ENCODE results near the gene SUGCT.

The SUGCT gene

DNA sequence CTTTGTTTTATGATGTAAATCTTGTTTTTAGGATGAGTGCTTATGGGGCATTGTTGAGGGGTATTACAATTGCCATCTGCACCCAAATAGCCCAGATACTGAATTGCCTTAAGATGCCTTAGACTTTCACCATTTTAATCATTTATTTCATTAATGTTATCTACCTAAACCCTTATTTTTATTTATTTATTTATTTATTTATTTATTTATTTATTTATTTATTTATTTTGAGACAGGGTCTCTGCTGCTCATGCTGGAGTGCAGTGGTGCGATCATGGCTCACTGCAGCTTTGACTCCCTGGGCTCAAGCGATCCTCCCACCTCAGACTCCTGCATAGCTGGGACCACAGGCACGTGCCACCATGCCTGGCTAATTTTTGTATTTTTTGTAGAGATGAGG lies 560.2 kb downstream of the SUGCT start:
- DNase-seq: no peak

DNA sequence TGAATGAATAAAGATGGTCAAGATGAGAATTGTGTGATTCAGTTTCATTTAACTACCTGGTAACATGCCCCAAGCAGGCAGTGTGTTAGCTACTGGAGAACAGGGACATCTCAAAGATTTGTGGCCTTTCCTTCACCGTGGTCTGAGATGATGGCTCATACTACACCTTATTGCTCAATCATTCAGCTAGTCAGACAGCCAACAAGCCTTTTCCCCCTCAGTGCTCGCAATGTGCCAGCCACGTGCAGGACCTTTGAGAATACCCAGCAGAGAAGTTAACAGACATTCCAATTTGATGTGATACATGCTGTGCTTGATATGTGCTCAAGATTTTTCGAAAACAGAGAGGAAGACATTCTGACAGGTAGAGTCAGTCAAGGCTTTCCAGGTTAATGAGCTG lies 562.8 kb downstream of the SUGCT start:
- DNase-seq: no peak

DNA sequence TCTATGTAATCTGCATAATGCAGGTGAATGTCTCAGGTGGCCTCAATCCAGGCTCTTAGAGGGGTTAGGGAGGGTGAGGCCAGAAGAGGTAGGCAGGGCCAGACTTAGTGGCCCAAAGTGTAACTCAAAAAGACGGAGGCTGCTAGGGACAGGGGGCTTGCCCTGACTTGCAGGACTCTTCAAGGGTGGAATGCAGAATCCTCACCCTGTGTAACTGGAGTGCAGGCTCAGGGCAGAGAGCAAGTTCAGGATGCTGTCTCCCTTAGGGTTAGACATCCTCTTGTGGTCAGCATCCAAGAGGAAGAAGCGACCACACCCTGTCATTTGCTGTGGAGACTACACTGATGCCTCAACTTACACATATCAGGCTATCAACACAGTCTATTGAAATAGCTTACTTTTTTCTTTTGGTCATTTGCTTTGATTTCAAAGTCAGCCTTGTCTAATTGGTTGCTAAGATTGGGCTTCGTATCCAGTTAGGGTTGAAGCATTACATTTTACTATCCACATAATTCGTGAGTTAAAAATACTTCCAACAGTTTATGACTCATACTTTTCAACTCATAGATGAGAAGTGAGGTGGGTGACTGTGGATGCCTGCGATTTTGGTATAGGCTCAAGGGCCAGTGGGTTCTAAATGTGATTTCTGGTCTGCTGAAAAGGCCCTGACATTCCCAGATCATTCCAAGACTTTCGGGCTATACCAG lies 563.6 kb downstream of the SUGCT start:
- peak; percentile 45 for DNase-seq

DNA sequence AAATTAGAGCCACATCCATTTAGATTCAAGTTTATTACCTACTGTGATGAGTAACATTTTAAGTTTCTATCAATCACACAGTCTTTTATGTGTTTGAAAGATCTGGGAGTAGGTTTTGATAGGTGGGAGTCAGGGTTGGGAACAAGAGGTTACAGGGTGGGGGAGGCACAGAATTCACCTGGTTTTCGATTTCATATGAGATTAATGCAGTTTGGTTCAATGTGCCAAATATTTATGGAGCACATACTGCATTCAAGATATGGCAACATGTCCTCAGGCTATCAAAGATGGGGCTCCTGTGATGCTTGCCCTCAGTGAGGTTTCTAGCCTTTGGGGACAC lies 564.1 kb downstream of the SUGCT start:
- no peak for DNase-seq

DNA sequence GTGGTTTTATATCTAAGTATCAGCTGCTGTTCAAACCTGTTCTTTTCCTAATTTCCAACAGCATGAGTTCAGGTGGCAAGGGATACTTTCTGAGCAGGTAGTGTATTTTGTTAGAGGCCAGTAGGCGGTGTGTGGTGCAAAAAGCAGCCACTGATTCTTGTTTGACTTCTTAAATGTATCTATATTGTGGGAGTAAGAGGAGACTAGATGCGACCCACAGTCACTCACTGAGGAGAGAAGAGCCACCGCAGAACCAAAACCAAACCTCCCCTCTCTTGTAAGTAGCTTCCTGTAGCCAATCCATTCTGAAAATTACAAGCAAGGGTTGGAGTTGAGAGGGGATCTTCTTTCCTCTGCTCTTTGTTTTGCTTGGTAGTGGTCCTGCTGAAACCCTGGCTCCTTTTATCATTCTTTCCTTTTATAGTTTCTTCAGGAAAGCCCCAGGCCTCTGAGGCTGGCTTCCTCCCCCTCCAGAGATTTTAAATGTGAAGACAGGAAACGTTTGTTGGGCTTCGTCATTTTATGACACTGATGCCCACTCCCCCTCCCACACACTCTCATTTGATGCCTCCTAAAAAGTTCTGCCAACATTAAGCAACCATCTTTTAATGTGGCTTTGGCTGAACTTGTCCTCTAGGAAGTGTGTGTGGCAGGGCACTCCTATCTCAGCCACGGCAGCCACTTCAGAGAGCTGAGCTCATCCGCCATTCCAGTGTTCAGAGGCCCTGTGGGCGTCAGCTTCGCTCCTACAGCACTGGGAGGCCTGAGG lies 566.0 kb downstream of the SUGCT start:
- DNase-seq: peak; percentile 65

DNA sequence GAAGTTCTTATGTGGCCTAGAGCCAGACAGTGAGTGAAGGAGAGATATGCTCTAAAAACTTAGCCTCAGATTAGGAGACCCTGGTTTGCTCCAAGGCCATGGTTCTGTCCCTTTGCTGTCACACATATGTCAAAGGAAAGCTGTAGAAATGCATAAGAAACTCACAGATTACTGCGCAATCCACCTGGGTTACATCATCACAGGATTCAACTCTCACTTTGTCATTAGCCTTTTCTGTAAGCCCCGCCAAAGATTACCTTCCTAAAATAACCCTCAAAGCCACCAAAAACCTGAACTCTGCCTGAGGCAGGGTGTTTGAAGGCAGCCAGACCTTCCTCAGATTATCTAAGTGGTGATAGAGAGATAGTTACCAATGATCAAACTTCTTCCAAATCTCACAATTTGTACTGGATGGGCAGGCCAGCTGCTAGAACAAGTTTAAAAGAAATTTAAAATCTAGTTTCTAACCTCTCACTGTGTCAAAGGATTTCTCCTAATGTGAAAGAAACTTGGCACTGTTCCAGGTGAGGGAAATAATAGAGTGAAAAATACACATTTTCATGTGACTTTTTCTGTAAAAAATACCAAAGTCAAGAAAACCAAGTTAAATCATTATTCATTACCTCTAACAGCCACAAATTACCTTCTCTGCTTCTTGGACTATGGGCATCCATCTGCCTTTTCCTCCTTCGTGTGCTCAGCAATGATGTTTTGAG lies 567.2 kb downstream of the SUGCT start:
- DNase-seq: no peak

DNA sequence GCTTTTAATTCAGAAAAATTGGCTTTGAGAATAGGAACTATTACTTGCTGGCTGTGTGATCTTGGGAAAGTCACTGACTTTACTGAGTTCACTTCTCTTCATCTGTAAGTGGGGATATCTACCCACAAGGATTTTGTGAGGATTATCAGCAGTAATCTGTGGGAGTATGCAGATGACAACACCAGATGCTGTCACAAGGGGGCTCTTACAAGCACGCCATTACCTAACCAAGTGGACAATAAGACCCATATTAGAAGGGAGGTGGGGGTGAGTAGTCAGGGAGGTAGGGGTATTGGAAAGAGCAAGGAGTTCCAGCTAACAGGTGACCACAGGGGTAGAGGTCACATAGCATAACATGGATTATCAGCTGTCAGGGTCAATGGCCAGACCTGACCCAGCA lies 569.4 kb downstream of the SUGCT start:
- DNase-seq: no peak

DNA sequence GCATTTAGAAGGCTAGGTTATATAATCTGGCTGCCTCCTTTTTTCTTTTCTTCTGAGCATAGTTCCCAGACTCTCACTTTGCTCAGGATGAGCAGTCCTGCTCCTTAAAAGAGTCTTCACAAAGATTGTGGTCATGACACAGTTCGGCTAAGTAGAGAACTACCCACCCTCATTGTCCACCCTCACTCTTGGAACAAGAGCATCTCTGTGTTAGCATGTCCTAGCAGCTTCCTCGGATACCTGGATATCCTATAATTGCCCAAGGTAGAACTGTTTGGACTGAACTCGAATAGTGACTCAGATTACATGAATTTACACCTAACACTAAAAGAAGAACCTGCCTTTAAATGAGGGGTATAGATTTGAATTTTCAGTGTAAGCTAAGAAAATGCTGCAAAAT lies 572.0 kb downstream of the SUGCT start:
- no peak for DNase-seq

DNA sequence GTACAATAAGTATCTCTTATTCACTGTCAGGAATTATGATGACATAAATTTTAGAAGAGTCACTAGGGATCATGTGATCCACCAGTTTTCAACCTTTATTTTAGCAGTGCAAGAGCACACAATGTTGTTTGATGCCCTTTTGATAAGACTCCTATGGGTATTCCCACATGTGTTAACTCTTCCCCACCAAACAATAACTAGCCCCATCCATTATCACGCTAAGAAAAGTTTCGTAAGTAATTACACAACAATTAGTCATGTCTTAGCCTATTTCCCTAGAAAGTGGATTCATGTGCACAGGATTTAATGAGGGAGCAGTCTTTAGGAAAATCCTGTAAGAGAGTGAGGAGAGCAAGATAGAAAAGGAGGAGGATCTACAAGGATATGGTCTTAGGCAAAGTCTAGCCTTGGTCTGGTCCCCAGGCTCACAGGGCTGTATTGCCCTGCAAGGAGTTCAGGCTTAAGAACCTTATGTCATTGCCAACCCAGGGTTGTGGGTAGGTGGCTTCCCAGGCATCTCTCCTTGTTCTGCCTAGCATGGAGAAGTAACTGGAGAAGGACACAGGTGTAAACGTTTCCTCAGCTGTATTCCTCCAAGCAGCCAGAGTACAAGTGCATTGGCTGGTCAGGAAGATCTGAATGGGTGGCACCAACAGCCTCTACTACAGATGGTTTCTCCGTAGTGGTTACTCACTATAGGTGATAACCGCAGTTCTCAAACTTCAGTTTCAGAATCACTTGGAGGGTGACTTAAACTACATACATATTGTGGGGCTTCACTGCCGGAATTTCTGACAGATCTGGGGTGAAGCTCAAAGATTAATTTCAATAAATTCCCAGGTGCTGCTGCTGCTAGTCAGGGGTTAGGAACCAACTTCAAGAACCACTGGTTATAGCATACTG lies 574.5 kb downstream of the SUGCT start:
- no peak for DNase-seq

DNA sequence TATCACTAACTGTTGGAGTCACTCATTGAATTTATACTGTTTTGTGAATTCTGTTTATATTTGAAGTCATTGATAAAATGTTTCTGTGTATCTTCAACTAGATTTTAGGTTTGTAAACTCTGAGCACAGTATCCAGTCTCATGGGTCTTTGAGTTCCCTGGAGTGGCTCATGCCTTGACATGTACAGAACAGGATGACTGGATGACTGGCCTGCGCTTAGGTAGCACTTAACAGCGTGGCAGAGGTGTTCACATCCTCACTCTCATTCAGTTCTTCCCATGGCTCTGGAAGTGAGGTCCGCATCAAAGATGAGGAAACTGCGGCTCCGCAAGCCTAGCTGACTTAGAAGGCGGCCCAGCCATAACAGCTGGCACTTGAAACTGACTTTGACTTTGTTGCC lies 576.9 kb downstream of the SUGCT start:
- DNase-seq: no peak

DNA sequence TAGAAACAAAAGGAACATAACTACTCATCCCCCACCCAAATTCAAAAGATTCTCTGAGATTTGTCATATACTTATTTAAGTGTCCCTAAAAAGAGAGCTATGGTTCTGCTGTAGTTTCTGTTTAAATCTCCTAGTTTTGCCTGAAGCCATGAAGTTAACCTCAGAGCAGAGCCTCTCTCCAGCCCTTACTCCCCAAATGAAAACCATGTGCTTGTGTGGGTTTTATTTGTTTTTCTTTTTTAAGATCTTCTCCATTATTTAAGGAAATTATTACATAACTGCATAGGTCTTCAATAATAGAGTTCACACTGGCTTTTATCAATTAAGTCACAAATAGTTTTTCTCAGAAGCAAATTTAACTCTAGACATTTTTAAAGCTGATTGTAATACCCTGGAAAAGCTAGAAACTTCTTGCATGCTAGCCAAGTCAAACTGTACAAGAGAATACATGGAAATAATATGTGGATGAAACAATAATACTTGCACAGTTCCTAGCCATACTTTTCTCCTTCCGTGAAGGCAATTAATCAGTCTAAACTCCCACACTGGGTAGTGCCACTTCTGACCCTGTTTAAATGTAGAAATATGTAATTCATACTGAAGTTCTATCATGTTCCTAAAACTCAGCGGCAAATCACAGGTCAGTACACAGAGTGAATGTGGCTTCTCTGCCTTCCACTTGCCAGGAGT lies 579.7 kb downstream of the SUGCT start:
- DNase-seq: peak; percentile 54

DNA sequence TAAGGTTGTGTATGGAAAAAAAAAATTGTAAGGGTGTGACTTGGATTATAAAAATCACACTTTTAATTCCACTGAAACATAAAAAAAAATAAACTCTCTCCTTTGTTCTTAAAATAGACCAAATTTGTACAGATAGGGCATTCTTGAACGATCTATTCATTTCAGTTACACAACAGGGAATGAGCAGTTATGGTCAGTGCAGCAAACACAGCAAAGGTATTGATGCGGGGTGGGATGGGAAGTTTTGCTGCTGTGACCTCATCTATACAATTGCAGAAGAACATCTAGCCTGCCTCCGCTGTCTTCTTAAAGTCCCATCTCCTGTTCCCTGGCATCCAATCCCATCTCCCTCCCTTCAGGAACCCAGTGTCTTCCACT lies 580.2 kb downstream of the SUGCT start:
- DNase-seq: no peak

DNA sequence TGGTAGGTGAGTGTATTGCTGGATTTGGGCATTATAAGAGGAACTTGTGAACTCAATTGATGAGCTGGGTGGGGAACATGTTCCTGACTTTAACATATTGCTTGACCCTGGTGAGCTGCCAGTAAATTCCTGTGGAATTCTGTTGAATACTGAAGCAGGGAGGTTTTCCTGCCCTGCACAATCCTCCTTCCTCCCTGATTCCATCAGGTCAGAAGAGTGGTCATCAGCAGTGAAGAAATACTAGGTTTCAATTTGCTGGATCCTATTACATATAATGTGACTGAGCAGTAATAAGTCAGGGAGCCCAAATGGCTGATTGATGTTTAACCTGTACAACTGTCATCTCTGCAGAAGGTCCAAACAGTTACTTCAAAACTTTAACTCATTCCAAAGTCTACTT lies 581.2 kb downstream of the SUGCT start:
- peak; percentile 50 for DNase-seq

DNA sequence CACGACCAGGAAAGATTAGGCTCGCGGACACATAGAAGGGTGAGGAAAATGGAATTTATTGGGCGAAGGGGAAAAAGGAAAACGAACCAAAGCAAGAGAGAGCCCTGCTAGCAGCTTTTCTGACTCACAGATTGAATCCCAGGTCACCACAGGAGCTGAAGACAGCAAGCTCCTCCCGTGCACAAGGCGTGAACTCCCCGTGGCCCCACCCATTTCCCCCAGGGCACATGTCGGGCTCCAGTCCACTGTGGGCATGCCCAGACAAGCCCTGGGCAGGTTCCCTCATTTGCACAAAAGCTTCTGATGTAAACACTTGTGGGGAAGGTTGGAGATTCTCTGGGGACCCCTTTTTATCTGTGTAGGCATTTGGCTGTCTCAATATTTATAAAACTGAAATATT lies 582.4 kb downstream of the SUGCT start:
- peak; percentile 84 for DNase-seq

DNA sequence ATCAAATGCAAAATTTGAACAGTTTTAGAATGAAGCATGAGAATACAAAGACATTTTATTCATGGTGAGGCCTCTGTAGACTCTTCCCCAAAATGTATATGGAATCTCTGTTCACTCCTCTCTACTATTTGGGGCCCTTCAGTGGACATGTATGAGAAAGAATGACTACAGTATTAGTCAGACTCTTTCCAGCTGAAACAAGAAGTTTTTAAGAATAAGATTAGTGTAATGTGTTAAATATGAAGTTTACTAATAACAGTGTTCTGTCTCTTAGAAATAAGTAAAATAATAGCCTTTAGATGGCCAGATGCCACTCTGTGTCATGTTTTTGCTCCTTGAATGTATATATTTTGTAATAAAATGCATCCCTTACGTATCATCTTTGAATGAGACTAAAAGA lies 585.6 kb downstream of the SUGCT start:
- DNase-seq: peak; percentile 79

DNA sequence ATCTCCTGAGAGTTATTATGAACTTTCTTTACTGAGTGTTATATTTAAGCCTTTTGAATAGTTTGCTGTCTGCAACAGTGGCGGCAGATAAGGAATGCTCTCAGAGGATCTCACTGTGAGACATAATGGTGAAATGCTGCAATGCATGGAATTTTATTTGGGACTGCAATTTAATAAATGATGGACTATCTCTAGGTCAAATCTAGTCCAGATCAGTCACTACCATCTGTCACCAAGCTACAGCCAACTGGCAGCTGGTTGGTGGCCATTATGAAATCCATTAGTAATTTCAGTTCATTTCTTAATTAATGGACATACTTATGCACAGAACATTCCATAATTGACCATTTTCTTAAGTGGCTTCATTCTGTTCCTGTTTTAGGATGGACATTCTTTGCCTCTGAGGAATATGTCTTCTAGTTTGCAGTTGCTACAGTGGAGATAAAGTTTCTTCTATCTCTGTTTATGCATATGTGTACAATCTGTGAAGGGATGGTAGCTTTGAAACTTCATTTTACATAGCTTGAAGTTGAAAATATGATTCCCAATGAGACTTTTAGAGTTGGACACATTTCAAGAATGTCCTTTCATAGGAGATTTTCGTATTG lies 586.6 kb downstream of the SUGCT start:
- peak; percentile 85 for DNase-seq

DNA sequence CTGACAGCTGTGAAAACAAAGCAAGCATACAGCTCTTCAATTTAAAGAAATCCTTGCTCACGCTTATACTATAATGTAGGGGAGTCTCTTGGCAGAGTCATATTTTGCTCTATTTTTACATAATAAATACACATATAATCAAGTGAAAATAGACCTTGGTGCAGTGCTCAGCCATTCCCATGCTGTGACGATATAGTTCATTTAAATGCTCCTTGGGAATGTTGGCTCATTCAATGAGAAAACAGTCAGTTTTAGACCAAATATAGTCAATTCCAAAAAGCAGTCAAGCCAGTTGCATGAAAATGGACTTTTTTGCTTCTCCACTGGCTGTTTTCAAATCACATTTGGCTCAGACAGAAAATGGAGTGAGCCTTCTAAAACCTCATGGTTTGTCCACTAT lies 587.4 kb downstream of the SUGCT start:
- peak; percentile 56 for DNase-seq

DNA sequence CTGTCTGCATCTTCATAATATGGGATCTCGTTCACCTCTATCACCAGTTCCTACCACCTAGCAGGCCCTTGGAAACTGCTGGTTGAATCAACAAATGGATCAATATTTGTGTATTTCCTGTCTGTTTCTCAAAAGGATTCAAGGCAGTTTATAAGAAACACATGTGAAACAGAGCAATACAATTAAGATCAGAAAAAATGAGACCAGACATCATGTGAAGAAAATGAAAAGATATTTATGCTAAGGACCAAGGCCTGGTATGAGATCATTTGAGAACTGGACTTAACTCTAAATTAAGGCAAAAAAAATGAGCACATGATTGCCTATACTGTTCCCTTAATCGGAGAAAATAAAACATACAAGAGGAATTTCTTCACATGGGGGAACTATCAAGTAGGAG lies 589.0 kb downstream of the SUGCT start:
- DNase-seq: no peak

DNA sequence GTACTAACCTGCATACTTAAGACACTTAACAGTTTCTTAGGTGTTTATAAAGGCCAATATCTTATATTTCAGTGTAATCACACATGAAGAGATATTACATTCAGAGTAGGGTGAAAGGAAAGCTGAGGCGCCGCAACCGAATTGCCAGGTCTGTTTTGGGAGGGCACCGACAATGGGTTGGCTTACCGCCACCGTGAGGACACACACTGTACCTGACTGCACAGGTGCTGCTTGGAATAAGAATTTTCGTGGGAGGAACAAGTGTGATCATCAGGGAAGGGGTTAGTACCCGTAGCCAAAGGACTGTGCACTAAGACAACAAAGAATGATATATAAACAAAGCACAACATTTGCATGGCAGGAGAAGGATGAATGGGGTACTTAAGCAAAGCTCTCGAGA lies 591.8 kb downstream of the SUGCT start:
- no peak for DNase-seq

DNA sequence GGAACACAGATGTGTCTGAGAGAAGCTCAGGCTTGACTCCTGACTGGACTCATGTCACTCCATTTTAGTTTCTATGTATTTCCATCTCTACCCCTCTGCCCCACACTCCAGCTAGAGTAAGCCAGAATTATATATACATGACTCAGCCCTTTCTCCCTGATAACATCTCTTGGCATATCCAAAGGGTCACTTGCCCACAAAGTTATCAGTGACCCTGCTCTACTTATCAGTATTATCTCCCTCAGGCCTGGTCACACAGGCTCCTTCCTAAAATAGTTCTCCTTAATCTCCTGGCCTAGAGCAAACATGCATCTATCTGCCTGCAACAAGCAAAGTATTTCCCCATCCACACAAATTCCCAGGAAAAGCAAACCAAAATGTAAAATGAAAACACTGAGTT lies 598.3 kb downstream of the SUGCT start:
- no peak for DNase-seq

DNA sequence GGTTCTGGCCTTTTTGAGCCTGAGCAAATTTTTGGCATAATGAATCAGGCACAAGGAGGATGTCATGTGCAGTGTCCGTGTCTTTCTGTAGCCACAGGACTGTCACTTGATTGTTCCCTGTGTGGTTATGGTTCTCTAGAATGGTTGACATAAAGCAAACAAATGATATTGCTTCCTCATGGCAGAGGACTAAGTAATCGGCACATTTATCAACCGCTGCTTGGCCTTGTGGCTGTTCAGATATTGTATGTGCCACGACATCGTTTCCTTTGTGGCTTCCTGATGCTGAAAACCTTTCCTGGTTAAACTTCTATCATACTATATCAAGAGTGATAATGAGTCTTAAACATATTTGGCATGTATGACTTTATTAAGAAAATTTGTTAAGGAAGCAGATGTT lies 598.8 kb downstream of the SUGCT start:
- DNase-seq: no peak

DNA sequence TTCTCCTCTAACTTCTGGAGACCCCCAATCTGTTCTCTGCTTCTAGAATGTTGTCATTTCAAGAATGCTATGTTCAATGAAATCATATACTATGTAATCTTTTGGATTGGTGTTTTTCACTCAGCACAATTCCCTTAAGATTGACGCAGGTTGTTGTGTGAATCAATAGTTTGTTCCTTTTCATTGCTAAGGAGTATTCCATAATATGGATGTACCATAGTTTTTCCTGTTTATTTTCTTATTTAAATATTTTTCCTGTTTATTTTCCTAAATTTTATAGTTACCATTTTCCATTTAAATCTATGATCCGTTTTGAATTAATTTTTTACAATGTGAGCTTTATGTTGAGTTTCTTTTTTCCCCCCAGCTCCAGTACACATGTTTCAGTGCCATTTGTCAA lies 604.5 kb downstream of the SUGCT start:
- DNase-seq: no peak
